Forelimb muscle (tissue), 1 donor: ENCODE data around the gene MYO3A. TPM values are rescaled to one million over a fixed set of nuclear protein-coding genes. Genes with fewer than 3 reads are reported as not detected.
"Not testable (repeated sequence)": the region's sequence is repeated elsewhere in the genome, so short reads cannot be mapped to it uniquely, and the experiment has no call there.

Source experiments
- DNase-seq: peaks from one replicate; pipeline ENCODE4 v3.0.0-alpha.2; 2013; ENCODE audit warnings: low read depth
- polyA plus RNA-seq: library from polyadenylated mRNA; unstranded; fragments of 120-200 nt; gene quantifications from one replicate; pipeline ENCODE4 v1.2.1, GENCODE V29; 2013; ENCODE audit not compliant: insufficient read length

Gene MYO3A
- polyA plus RNA-seq, 1 donor = 0.59 TPM

- no peak for DNase-seq
Measured at GRCh38 chr10:26087666-26088065, 153.6 kb downstream of the MYO3A start.

- no peak for DNase-seq
Measured at GRCh38 chr10:26090026-26090425, 156.0 kb downstream of the MYO3A start.

GRCh38 chr10:26090762-26091161, 156.7 kb downstream of the MYO3A start:
- DNase-seq = no peak

- DNase-seq = no peak
Measured at GRCh38 chr10:26093229-26093628, 159.2 kb downstream of the MYO3A start.

GRCh38 chr10:26095781-26096180, 161.8 kb downstream of the MYO3A start:
- DNase-seq = no peak

- DNase-seq = not testable (repeated sequence)
Measured at GRCh38 chr10:26097549-26097948, 163.5 kb downstream of the MYO3A start.

GRCh38 chr10:26112532-26112931, 178.5 kb downstream of the MYO3A start:
- no peak for DNase-seq

- no peak for DNase-seq
Measured at GRCh38 chr10:26138613-26139012, 204.6 kb downstream of the MYO3A start.

- no peak for DNase-seq
Measured at GRCh38 chr10:26156019-26156418, 222.0 kb downstream of the MYO3A start.

GRCh38 chr10:26157734-26158133, 223.7 kb downstream of the MYO3A start:
- DNase-seq = no peak

- no peak for DNase-seq
Measured at GRCh38 chr10:26169466-26169865, 235.4 kb downstream of the MYO3A start.

- DNase-seq = no peak
Measured at GRCh38 chr10:26172131-26172530, 238.1 kb downstream of the MYO3A start.

- DNase-seq = no peak
Measured at GRCh38 chr10:26173837-26174236, 239.8 kb downstream of the MYO3A start.

- no peak for DNase-seq
Measured at GRCh38 chr10:26177341-26177740, 243.3 kb downstream of the MYO3A start.

GRCh38 chr10:26194275-26194674, 260.2 kb downstream of the MYO3A start:
- DNase-seq = no peak

- no peak for DNase-seq
Measured at GRCh38 chr10:26197248-26197647, 263.2 kb downstream of the MYO3A start.

GRCh38 chr10:26198119-26198518, 264.1 kb downstream of the MYO3A start:
- DNase-seq = no peak

GRCh38 chr10:26199841-26200240, 265.8 kb downstream of the MYO3A start:
- no peak for DNase-seq

- no peak for DNase-seq
Measured at GRCh38 chr10:26205223-26205622, 271.2 kb downstream of the MYO3A start.

GRCh38 chr10:26211781-26212444, 277.9 kb downstream of the MYO3A start:
- no peak for DNase-seq

GRCh38 chr10:26212511-26212910, 278.5 kb downstream of the MYO3A start:
- DNase-seq = no peak

GRCh38 chr10:26213157-26213800, 279.2 kb downstream of the MYO3A start:
- no peak for DNase-seq

GRCh38 chr10:26214004-26214403, 280.0 kb downstream of the MYO3A start:
- DNase-seq = no peak
